ENCODE results near the gene GUCA2B.

The GUCA2B gene

GRCh38 chr1:42152907-42153600 is at the start of gene GUCA2B:
Gene GUCA2B, plus strand, starts transcription at chr1:42153410. Its CDS starts 41 bp downstream, at chr1:42153451.
- DNase-seq (ENCODE audit: low spot score), result no peak

- DNase-seq (ENCODE audit: low spot score), result no peak
Observed at GRCh38 chr1:42105025-42105424, 48.2 kb upstream of the GUCA2B start.

GRCh38 chr1:42108309-42108708 is 44.9 kb upstream of the GUCA2B start:
- no peak for DNase-seq (ENCODE audit: low spot score)

- DNase-seq (ENCODE audit: low spot score), result no peak
Observed at GRCh38 chr1:42109600-42109999, 43.6 kb upstream of the GUCA2B start.

GRCh38 chr1:42114229-42114628 is 39.0 kb upstream of the GUCA2B start:
- DNase-seq (ENCODE audit: low spot score), result no peak

- DNase-seq (ENCODE audit: low spot score), result no peak
Observed at GRCh38 chr1:42117214-42117613, 36.0 kb upstream of the GUCA2B start.

GRCh38 chr1:42118125-42118524 is 35.1 kb upstream of the GUCA2B start:
- DNase-seq (ENCODE audit: low spot score), result no peak

- DNase-seq (ENCODE audit: low spot score), result no peak
Observed at GRCh38 chr1:42122408-42122807, 30.8 kb upstream of the GUCA2B start.

GRCh38 chr1:42125552-42125951 is 27.7 kb upstream of the GUCA2B start:
- no peak for DNase-seq (ENCODE audit: low spot score)

GRCh38 chr1:42127767-42128166 is 25.4 kb upstream of the GUCA2B start:
- DNase-seq (ENCODE audit: low spot score), result no peak

- DNase-seq (ENCODE audit: low spot score), result no peak
Observed at GRCh38 chr1:42128499-42128898, 24.7 kb upstream of the GUCA2B start.

GRCh38 chr1:42128964-42129363 is 24.2 kb upstream of the GUCA2B start:
- no peak for DNase-seq (ENCODE audit: low spot score)

GRCh38 chr1:42130061-42130660 is 23.0 kb upstream of the GUCA2B start:
- DNase-seq (ENCODE audit: low spot score), result no peak

GRCh38 chr1:42133390-42133789 is 19.8 kb upstream of the GUCA2B start:
- no peak for DNase-seq (ENCODE audit: low spot score)

GRCh38 chr1:42133809-42134526 is 19.2 kb upstream of the GUCA2B start:
- DNase-seq (ENCODE audit: low spot score), result no peak

GRCh38 chr1:42135426-42135825 is 17.8 kb upstream of the GUCA2B start:
- no peak for DNase-seq (ENCODE audit: low spot score)

GRCh38 chr1:42136466-42136865 is 16.7 kb upstream of the GUCA2B start:
- no peak for DNase-seq (ENCODE audit: low spot score)

GRCh38 chr1:42137766-42138165 is 15.4 kb upstream of the GUCA2B start:
- DNase-seq (ENCODE audit: low spot score), result no peak

- DNase-seq (ENCODE audit: low spot score), result no peak
Observed at GRCh38 chr1:42138586-42138985, 14.6 kb upstream of the GUCA2B start.

GRCh38 chr1:42139444-42139843 is 13.8 kb upstream of the GUCA2B start:
- DNase-seq (ENCODE audit: low spot score), result no peak

GRCh38 chr1:42140191-42140590 is 13.0 kb upstream of the GUCA2B start:
- no peak for DNase-seq (ENCODE audit: low spot score)

- no peak for DNase-seq (ENCODE audit: low spot score)
Observed at GRCh38 chr1:42141978-42142377, 11.2 kb upstream of the GUCA2B start.
